ENCODE measurements around the gene TCERG1L.

Gene TCERG1L

DNA sequence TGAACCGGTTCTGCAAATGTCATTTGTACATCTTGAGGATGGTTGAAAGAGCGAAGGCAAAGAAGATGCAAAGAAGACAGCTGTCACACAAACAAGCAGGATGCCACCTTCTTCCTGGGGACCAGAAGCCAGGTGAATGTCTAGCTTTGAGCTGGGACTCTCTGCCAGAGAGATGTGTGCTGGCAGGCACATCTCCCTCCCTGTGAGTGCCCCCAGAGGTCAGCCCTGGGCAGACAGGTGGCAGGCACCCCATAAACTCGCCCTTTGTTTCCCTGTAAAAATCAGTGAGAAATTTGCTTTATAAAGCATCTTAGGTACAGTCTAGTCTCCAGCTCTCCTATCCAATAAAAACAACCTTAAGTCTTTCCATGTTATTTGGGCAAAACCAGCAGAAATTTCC, 2.6 kb upstream of the TCERG1L start:
- no peak for DNase-seq

DNA sequence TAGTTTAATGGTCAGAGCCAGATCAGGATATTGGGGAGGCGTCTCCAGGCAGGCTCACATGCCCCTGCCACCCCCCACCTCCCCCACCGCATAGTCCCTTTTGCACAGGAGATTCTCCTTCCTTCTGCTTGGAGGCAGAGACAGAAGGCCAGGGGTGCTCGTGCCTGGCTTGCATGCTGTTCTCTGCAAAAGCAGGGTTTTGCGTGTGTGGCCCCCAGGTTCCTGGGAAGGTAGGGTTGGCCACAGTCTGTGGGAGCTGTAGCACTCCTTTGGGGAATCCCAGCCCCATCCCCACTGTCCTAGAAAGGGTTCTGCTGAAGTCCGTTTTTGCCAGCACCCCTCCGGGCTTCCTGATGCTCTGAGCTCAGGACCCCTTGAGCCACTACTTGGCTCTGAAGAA, 1.9 kb upstream of the TCERG1L start:
- DNase-seq = no peak

DNA sequence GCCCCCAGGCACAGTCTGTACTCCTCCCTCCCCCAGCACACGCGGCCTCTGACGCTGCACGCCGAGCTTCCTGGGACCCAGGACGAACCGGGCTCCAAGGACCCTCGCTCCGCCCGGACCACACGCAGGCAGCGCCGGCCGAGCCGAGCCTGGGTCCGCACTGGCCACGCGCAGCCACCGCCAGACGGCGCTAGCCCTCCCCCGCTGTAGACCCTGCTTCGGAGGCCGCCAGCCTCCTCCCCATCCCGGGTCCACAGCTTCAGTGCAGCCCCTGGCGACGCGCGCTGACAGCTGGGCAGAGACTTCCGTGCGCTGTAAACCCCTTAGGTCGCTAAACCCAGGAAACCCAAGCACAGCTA, 936 bp upstream of the TCERG1L start:
- DNase-seq = no peak

DNA sequence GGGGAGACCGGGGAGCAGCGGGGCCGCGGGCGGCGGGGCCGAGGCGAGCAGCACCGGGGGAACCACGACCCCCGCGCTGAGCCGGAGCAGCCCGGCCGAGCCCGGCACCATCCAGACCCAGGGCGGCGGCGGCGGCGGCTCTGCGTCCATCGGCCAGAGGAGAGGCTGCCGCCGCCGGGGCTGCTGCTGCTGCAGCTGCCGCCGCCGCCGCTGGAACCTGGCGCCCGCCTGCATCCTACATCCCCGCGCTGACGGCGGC, 190 bp downstream of the TCERG1L start:
- DNase-seq = no peak

DNA sequence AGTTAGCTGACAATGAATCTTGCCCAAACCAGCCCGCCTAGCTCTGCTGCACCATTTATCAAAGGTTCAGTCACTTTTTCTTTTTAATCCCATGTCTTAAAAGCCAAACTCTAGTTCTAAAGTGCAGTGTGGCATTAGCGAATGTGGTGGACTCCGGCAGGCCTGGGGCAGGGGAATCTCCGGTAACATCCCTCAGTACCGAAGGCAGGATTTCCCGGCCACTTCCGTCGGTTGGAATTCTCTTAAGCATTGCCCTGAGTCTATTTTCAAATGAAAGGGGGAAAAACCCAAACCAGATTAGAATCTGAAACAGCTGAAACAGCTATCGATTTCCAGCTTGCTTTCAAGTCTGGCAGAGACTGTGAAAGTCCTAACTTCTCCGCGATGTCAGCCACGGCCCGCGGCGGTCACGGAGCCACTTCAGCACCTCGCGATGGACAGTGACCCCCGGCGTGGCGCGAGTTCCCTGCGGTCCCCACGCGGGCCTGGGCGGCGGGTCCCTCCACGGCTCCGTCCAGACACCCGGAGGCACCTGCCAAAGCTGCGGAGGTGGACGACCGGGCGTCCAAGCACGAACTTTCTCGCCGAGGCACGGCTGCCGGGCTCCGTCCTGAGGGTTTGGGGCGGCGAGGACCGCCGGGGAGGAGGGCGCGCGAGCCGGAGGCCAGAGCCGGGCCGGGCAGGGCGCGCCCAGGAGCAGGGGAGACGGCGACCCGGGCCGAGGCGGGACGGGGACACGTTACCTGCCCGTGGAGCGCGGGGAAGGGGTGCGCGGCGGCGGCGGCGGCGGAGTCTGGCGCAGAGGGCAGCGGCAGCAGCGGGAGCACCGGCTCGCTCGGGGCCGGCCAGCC, 745 bp downstream of the TCERG1L start:
- no peak for DNase-seq

DNA sequence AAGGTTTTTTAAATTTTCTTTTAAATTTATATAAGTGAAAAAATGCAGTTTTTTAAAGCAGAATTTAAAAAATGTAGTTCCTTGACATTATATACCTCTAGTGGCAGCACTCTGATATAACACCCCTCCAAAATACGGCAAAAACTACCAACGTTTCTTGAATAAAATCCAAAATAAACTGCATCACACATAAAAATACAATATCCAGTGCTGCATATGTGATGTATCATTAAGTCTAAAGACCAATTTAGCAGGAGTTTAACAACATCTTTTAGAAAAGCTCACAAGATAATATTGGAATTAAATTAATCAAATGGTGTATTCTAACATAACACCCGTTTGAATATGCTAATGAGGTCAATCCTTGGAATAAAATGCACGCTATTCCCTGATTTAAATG, 1.4 kb downstream of the TCERG1L start:
- DNase-seq = no peak

DNA sequence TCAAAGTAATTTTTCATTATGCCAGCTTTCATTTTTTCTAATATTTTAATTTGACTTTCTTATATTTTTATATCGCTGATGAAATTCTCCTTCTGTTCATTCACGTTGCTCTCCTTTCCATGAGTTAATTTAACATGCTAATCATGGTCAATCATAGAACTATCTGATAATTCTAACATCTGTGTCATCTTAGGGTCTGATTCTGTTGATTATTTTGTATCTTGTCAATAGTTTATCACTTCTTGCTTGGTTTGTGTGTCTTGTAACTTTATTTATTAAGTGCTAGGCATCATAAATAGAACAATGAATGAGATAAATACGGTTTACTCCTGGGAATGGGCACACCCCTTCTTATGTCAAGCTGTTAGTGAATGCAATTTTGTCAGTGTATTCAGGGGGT, 11.0 kb downstream of the TCERG1L start:
- DNase-seq = no peak

DNA sequence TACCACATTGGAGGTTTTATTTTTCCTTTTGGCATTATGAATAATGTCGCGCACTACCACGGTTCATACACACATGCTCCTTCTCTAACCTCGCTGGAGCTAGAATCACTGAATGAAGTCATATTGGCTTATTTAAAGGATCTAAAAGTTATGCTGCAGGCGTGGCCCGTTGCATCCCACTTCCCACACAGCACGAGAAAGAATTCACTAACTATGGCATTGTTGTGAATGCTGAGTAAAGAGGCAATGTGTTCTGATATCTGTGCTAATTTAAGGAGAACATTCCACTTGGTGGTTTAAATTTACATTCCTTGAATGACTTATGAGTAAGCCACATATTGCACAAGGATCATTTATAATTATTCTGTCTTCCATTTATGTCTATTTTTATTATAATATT, 20.7 kb downstream of the TCERG1L start:
- no peak for DNase-seq

DNA sequence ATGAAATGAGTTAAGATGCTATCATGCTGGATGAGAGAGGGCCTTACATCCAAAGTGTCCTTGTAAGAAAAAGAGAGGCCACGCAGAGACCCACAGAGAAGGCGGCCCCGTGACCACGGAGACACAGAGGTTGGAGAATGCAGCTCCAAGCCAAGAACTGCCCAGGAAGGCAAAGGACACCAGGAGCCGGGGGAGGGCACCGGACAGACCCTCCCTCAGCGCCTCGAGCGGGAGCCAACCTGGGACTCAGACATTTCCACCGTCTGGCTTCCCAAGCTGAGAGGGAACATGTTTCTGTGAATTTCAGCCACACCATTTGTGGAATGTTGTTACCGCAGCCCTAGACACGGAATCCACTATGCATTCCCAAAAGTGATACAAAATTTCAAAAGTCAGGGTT, 22.9 kb downstream of the TCERG1L start:
- no peak for DNase-seq

DNA sequence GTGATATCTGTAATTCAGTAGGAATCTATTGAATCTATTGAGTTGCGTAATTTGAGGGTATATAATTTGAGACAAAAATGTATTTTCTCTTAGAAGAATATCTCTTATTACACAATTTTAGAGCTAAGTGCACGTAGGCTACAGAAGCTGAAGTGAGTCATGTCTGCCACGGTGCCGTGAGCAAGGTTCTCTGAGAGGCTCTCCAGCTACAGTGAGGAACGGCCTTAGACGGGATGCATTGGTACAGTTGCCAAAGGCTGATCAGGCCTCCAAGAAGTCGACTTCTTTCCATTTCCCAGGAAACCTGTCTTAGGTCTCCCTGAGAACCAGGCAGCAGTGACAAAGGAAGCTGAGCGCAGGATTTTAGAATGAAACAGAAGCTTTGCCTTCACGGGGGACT, 28.6 kb downstream of the TCERG1L start:
- DNase-seq = no peak

DNA sequence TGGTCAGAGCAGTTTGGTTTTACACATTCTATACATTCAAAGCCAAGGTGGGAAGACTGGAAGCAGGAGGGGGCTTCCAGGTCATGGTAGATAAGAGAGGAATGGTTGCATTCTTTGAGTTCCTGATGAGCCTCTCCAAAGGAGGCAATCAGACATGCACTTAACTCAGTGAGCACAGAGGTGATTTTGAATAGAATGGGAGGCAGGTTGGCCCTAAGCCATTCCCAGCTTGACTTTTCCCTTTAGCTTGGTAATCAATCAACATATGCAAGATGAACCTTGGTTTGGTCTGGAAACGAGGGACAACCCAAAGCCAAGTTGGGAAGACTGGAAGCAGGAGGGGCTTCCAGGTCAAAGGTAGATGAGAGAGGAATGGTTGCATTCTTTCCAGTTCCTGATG, 31.4 kb downstream of the TCERG1L start:
- no peak for DNase-seq

DNA sequence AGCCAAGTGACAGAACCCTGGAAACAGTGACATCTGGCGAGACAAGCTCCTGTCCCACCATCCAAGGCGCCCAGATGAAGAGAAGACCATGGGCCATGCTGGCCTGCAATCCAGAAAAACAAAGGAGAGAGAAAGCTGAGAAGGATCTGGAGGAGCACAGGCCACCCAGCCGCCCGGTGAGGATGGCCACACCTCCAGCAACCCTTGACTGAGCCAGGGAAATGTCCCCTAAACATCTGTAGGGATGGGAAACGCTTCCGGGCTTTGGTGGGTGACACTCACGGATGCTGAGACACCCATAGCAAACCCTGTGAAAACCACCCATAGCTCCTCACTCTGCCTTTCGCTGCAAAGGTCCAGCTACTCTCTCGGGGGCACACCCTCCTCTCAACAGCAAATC, 32.0 kb downstream of the TCERG1L start:
- no peak for DNase-seq

DNA sequence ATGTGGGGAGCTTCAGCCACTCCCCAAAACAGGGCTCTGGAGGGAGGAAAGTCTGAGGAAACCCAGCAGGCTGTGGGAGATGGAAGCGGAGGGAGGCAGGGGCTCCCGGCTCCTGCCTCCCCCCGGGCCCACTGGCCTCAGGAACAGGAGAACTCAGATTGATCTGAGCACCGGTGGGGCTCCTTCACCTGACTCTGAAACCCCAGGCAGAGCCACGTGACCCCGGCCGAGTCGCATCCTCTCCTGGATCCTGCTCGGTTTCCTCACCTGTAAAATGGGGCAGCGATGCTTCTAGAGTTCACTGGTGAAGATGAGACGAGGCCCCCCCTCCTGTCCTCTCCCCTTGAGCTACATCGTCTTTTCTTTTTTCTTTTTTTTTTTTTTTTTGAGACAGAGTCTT, 33.6 kb downstream of the TCERG1L start:
- no peak for DNase-seq

DNA sequence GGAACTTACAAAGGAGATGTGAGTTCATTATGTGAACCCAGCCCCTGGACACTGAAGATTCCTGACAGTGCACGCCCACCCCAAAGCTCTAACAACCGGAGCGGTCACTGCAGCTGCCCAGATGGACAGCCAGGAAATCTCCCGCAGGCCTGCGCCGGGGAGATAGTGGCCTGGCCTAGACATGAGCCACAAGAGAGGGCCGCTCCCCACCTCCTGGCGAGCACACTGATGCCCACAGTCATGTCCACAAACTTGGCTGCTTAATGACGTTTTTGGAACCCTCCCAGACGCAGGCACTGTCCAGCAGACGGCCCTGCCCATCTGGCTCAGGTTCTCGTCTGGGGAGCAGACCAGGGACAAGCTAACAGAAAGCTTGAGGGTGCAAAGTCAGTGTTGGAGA, 34.2 kb downstream of the TCERG1L start:
- no peak for DNase-seq

DNA sequence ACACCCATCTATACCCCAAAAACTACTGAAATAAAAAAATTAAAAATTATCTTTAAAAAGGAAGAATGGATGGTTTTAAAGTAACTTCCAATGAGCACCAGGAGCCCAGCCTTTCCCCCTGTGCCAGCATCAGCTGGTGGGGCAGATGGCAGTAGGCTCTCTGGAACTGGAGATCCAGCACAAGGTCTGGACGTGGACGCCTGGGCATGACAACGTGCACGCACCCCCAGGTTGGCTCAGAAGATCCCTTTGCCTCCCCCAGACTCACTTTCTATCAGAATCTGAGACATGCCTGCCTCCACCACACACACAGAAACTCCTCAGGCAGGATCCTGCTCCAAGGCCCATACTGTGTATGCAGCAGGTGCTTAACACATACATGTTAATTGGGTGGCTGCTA, 35.8 kb downstream of the TCERG1L start:
- no peak for DNase-seq

DNA sequence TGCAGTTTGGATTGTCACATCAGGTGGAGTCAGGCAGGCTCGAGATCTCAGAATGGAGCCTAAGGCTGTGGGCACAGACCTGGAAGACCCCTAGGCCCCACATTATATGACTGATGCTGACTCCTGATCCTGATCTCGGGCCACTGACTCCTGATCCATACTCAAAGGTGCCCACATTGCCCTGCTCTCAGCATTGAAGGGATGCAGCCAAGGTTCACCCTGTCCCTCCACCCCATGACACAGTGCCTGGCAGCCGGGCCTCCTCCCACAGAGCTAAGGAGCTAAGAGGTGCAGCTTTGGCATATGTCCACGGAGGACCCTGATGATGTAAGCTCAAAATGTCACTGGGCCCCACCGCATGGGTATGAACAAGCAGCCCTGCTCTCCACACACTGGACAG, 36.6 kb downstream of the TCERG1L start:
- DNase-seq = no peak

DNA sequence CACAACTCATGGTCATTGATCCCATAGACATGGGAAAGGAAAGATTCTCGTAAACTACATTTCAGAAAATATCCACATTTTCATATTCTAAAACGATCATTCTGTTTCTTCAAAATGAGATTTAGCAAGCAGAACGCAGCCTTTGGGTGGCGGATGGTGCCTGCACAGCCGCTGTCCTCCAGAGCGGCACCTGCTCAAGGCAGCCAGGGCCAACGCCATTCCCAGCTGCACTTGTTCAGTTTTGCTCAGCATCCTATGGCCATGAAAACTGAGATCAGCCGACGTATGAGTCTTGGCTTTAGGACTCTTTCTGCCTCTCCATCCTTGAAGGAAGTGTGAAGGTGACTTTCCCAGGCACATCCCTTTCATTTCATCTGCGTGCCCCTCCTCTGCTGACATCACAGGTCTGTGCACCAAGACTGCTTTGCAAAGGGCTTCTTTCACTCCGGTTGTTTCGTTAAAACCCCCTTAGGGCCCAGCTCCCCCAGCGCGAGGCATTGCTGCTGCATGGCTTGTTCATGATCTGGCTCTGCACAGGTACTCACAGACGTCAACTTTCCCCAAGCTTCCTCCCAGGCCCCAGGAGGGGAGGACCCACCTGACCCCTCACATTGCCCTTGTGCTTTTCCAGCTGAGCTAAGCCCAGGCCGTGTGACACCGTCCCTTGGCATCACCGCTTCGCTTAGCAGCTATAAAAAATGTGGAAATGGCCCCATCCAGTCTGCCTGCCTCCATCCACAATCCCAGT, 37.2 kb downstream of the TCERG1L start:
- DNase-seq = no peak

DNA sequence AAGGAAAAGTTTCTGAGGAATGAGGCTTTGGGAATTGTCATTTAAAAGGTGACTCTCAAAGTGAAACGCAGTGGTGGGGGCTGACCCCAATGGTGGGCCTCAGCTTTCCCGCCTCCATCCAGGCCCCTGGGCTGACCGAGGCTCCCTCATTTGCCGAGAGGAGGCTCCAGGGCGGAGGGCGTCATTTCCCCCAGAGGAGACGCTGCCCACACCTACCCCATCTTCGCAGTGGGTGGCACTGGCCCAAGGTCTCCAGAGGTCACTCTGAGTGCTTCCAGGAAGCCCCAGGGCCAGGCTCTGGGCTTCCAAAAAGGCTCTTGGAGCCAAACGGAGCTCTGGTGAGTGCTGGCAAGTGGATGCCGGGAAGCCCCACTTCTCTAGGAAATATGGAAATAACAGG, 38.0 kb downstream of the TCERG1L start:
- no peak for DNase-seq

DNA sequence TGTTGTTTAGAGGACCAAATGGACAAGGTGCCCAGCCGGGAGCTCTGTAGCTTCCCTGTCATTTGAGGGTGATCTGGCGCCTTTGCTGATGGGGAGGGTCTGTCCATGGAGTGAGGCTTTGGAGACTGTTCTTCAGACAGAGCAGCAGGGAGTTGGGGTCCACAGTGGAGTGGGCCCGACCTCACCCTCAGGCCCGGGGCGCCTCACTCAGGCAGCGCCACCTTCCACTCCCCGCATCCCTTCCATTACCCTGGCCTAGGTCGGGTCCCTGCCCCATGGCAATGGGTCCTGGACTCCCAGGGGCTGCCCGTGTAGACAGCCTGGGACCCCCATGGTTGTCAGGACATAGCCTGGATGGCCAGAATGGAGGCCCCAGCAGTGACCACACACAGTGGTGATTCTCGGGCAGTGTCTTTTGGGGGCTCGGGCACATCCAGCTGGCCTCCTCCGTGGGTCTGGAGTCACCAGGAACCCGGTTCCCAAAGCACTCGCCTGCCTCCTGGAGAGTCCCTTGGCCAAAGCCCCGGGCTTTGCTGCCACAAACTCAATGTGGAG, 38.5 kb downstream of the TCERG1L start:
- no peak for DNase-seq

DNA sequence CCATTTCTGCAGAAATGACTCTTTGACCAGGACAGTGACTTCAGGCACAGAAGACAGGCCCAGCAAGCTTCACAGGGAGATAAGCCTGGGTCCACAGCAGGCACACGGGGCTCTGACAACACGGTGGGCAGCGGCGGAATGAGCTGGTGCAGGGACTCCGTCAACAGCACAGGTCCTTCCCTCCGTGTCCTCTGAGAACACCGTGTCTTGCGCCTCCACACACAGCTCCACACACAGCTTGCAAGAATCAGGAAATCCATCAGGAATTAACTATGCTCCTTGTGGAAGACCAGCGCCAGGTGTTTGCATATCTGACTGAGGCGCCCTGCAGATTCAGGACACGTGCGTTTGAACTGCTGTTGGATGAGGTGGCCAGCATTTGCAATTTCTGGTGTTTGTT, 39.6 kb downstream of the TCERG1L start:
- no peak for DNase-seq

DNA sequence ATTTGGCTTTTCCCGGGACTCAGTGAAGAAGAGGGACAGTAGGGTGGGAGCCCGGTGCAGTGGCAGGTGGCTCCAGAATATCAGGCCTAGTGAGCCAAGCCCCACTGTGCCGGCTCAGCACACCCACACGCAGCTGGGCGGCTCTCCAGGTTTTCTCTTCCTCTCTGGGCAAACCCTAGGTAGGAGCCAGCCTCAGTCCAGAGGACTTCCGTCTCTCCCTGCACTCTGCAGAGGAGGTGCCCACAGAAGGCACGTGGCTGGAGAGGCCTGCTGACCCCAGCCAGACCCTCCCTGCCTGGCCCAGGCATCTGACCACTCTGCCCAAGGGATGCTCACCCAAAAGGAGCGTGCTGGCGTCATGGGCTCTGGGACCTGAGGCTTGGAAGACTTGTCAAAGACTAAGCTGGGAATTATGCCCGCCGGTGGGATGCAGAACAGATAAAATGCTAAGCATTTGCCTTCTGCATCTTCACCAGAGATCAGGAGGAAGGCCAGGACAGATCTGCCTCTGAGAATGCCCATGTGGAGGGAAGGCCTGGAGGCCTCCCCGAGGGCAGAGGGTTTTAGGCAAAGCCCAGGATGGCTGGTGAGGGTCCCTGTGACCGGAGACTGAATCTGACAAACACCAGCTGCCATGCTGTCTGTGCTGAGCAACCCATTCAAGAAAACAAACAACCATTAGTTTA, 40.2 kb downstream of the TCERG1L start:
- no peak for DNase-seq

DNA sequence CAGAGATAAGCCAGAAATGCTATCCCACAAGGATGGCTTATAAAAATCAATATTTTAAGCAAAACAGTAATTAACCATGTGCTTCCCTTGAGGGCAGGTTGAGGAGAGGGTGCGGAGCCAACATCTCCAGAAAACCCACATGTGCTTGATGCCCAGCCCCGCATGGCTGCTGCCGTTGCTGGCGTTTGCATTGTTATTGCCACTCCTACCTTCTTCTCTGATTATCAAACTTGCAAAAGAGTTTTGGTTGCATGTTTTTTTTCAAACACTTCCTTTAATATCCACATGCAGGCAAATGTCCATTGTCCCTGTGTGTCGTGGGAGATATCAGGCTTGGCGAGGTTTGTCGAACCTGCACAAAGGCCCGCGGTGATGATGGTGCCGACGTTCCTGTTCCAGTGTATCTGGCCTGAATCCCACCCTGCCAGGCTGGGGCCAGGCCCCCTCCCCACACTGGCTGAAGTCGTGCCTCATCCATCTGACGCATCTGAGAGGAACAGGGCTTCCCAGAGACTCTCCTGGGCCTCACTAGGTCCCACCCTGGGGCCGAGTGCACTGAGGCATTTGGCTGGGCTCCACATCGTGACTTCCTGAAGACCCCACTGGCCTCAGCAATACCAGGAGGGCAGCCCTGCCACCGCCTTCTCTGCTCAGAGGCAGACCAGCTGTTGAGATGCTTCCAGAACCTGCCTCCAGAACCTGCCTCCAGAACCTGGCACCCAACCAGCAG, 40.9 kb downstream of the TCERG1L start:
- no peak for DNase-seq

DNA sequence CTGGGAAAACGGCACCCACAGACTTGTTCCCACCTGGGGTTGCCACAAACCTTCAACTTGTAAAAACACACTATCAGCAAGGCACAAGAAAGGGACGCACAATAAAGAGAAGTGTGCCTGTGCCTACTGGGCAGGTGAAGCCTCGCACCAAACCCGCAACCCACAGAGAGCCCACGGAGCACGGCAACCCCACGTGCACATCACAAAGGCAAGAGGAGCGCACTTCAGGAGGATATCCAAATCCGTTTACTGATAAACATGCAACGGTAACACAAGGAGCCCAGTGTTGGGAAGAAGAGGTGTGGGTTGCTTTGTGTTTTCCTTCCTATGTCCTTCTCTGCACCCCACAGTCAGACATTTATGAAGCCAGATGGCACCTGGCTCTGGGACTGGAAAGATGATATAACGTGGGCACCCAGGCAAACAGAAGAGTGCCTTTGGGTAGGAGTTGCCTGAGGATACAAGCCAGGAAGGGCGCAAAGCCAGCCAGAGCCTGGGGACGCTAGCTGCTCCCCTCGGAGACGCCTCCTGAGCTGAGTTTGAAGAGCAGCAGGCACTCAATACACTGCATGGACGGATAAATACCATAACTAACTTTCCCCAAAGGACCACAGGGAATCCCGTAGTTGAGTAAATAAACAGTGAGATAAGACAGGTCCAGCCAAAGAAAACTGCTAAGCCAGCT, 41.6 kb downstream of the TCERG1L start:
- DNase-seq = no peak

Measured in CD4-positive, alpha-beta T cell treated with Interleukin-21 for 1 hour (primary cell).